ENCODE data around the gene UQCR11.
"Not testable (repeated sequence)": the region's sequence is repeated elsewhere in the genome, so short reads cannot be mapped to it uniquely, and the experiment has no call there.

Gene UQCR11

DNA sequence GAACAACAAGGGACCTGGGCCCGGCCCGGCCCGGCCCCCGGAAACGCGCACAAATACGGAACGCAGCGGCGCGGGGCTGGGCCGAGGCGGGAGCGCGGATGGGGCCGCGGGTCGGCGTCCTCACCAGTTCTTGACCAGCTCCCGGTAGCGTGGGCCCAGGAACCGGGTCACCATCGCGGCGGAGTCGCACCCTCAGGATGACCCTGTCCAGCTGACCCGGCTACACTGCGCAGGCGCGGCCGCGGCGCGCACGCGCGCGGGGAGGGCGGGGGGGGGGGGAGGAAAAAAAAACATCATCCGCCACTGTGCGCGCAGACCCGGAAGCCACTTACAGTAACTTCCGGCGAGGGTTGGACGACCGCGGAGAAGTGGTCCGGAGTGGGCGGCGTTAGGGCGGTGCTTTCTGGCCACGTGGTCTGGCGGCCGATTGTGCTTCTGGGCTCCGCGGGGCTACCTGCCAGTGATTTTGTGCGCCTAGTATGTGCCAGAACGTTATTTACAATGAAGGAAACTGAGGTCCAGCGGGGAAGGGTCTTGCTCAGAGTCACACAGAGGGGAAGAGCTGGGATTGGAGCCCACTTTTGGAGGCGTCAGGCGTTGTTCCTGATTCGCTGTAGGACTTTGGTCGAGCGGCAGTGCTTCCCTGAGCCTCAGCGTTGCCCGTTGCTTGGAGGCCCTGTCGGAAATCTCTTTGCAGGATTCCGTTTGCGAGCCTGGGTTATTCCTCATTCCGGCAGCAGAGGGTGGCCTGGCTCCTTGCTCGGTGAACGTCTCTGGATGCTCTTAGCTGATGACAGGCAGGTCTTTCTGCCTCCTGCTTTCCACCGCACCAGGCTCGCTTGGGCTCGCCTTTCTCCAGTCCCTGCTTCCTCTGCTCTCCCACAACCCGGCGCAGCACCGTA, at the start of gene UQCR11:
UQCR11 (minus strand) TSS at position 227 of the 902 bp plus-strand sequence; CDS start at position 174, 53 bp downstream.
- peak; percentile 88 to 94 for DNase-seq

DNA sequence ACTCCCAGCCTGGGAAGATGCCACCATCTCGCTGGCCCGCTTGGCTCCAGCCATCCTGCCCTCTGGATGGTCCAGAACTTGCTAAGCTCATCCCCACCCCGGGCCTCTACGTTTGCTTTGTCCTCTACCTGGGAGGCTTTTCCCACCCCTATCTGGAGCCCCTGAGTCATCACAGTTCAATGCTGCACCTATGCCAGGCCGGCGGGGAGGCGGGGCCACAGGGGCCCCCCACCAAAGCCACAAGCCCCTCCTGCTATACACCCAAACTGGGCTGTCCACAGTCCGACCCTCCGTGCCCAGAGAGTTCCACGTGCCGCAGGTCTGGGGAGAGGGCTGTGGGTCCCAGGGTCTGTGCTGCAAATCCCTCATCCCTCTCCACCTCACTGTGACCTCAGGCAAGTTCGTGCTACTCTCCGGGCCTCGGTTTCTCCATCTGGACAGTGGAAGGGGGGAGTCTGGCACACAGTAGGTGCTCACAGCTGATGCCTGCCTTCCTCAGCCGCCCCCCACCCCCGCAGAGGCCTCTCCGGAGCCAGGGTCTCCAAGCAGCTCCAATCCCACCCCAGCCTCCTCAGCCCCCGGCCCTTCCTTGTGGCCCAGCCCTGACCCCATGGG, 49.0 kb upstream of the UQCR11 start:
- DNase-seq, result no peak

DNA sequence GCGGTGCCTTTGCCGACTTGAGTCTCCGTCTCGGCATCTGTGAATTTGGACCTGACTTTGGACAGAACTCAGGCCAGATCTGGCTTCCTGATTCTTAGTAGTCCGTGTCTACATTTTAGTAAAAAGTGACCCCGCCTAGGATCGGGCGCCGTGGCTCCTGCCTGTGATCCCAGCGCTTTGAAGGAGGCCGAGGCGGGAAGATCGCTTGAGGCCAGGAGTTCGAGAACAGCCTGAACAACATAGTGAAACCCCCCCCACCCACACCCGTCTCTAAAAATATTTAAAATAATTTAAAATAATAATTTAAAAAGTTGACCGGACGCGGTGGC, 48.0 kb upstream of the UQCR11 start:
- DNase-seq, result no peak

DNA sequence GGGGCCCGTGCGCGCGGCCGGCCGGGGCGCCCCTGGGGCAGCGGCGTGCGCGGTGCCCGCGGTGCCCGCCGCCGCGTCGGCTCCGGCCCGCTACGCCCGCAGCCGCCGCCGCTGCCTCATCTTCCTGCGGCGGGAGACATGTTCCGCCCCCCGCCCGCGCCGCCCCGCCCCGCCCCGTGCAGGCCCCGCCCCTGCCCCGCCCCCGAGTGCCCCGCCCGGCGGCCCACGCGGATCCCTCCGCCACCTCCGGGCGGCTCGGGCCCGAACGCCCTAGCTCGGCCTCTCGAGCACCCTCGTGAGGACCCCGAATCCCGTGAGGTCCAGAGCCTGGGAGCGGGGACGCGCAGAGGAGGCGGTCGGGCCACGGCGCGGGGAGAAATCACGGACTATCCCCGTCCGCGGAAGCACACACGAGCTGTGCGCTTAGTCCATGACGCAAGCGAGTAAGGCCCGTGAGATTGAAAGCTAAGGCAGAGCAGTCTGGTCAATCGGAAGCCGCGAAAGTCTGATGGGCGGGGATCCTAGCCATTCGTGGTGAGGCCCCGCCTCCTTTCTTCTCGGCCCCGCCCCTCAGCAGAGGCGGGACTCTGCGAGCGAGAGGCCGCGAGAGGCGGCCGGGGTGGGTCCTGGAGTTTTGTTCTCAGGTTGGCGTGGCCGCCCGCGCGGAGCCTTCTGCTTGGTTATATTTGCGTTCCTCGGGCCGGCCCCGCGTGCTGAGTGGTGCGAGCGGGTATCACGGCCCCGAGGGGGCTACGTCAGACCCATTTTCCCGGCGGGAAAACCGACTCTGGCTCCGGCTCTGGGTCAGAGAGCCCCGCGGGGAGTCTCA, 47.4 kb upstream of the UQCR11 start, which contains the start of gene TCF3:
TCF3 (minus strand) TSS at position 145 of the 829 bp plus-strand sequence. CDS start 2,367 bp downstream, outside the sequence.
- peak; percentile 97 to 98 for DNase-seq

- DNase-seq, result no peak
These were observed 46.5 kb upstream of the UQCR11 start for GRCh38 chr19:1651568-1652291.

DNA sequence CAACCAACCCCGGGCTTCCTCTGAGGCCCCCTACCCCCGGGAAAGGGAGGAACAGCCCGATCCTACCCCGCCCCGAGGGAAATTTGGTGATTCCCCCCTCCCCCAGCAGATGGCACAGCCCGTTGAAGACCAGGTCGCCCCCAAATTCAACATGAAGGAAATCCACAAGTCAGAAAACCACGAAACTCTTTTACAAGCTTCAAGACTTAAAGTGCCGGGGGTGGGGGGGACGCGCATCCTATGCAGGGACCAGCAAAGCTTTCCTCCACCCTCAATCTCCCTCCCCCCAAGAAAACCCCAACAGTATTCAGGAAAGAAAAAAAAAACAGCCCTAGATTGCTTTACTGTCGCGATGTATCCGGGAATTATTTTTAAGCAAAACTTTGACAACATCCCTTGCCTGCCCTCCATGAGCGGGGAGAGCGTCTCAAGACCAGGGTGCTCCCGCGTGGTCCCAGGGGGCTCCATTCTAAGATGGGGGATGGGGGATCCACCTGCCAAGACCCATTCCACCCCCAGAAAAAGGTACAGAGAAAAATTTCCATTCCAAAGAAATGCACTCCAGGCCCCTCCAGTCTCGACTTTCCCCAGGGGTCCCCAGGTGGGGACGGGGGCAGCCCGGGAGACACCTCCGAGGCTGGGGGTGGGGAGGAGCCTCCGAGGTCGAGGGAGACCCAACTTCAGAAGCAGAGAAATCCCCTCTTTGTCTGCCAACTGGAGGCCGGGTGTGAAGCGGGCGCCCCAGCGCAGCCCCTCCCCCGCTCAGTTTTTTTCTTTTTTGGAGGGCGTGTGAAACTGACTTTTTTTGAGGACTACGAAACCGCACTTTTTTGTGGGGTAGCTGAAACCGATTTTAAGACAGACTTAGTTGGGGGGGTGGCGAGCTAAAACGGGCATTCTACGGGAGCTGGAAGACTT, 45.6 kb upstream of the UQCR11 start:
- no peak for DNase-seq

DNA sequence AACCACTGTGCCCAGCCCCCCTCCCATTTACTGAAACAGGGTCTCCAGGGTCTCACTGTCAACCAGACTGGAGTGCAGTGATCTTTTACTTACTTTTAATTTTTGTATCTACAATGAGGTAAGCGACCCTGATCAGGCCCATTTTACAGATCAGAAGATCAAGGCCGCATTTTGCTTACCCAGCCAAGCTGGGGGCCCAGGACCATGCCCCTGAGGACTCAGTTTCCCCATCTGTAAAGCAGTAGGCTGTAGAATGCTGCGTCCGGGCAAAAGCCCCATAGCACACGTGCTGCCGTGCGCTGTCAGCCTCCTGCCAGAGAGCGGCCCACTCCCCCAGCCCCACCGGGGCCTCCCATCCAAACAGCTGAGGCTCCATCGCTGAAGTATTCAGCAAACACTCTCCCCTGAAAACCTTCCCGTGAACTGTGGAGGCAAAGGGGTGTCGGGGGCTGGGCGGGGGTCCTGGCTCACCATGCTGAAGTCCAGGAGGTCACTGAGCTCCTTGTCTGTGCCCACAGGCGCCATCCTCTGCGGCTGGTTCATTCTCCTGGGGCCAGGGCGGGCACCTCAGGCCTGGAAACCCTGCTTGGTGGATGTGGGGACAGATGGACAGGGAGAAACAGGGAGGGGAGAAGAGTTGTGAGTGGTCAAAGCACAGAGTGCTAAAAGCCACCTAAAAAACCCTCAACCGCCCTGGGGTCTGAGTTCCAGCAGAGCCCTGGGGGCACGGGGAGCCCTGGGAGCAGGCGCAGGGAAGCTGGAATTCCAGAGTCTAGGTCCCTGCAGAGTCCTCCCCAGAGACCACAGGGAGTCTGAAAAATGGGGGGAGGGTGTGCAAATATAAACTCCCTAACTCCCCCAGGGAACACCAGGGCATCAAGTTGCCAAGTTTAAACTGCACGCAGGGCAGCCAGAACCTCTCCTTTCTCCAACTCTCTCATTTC, 44.7 kb upstream of the UQCR11 start:
- DNase-seq, result no peak

DNA sequence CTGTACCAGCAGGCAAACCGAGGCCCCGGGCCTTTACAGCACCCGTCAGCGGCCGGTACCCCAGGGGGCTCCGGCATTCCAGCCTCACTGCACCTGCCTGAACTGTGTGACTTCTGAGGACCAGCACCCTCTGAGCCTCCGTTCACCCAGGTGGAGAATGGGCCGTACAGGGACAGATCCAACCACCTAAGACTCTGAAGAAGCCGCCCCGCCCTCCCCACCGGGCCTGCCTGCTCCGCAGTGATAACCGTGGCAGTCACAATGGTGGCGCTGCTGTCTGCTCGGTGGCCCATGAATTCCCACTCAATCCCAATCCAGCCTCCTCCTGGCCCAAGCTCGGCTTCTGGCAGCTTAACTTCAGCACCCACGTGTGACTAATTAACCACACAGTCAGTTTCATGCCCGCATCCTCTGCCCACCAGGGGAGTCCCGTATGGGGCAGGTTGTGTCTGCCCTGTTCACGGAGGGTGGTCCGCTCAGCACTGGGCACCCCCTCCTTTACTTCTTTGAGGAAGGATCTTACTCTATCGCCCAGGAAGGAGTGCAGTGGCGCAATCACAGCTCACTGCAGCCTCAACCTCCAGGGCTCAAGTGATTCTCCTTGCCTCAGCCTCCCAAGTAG, 43.8 kb upstream of the UQCR11 start:
- no peak for DNase-seq

GRCh38 chr19:1648459-1648849, 43.2 kb upstream of the UQCR11 start:
- no peak for DNase-seq

DNA sequence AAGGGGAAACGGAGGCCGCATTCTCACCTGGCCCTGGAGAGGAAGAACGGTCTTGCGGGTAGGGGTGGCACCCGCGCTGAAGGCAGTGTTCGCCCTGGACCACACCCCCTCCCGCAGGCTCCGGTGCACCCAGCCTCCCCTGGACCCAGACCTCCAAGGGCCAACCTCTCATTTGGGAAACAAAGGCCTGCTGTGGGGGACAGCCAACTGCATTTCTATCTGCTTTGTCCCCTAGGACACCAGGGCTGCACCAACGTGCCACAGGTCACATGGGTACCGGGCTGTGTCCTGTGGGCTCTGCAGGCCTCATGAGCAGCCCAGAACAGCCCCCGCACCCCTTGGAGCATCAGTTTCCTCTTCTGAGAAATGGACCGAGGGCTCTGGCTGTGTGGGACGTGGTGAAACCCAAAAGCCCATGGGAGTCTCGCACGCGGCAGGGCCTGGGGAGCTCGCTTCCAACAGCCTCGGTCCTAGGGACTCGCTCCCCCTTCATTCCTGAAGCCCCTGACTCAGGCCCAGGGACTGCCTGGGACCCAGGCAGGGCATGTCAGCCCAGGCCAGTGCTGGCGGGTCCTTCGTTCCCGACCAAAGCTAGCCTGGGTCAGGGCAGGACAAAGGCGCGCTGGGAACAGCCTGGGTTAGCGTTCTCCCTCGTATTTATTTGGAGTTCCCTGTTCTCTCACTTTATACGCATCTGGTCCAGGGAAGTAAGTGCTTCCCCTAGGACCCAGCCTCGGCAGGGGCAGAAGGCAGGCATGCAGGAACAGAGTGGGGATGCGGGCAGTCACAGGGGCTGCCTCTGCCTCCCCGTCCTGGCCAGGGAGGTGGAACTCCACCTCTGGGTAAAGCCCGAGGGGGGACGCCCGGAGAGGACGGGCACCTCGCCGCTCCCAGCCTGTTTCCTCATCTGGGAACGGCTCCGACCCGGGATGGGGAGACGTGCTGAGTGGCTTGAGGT, 42.5 kb upstream of the UQCR11 start:
- no peak for DNase-seq

DNA sequence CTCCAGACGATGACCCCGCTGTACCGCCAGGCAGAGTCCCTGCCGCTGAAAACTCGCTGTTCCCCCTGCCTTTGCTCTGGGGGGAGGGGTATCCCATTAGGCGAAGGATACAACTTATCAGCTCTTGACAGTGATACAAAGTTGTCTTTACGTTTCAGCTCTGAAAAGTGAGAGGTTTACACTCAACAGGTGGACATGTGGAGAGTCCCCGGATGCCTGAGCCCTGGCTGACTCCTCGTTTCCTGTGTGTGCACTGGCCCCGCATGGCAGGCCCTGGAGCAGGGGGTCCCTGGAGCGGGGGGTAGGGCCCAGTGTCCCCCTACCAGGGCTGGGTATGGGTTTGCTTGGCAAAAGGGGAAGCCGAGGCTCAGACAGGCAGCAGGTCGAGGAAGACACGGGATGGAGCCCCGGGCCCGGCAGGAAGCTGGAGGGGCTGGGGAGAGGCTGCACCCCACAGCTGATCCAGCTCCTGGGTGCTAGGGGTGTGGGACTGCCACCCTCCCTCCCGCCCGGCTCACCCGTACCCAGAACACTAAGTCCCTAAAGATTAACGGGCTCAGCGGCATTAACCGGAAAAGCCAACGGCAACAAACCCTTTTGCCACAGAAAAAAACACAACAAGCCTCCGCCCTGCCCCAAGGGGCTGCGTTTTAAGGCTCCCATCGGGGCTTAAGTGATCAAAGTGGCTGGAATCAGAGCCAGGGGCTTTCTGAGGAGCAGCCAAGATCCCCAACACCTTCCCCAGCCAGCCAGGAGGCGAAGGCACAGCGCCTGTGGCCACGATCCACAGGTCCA, 41.6 kb upstream of the UQCR11 start:
- no peak for DNase-seq

DNA sequence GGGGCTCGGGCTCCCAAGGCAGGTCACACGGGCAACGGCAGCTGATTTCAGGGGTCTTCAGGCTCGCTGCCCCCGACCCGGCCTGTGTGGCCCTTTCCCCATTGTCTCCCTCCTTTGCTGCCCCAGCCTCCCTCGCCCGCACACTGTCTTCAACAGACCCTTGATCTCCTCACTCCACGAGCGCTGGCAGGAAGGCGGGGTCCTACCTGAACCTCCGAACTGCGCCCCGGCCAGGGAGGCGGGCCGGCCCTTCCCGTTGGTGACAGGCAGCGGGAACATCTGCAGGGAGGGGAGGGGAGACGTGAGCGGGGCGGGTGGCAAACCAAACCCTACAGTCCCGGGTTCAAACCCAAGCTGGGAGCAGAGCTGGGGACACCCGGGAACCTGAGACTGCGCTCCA, 40.9 kb upstream of the UQCR11 start:
- no peak for DNase-seq

DNA sequence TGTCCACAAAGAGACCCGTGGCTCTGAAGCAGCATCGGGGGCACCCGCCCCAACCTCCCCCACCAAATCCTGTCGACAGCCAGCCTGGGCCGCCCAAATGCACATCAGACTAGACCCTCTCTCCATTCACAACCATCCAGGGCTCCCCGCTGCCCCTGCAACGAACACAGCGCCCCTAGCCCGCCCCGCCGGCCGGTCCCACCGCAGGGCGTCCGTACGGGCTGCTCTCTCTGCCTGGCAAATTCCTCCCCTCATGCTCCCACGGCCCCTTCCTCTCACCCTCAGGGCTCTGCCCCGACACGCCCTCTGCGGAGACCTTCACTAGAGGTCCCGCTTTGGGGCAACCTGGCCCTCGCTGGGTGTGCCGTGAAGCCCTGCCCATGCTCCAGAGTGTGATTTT, 40.0 kb upstream of the UQCR11 start:
- DNase-seq, result no peak

DNA sequence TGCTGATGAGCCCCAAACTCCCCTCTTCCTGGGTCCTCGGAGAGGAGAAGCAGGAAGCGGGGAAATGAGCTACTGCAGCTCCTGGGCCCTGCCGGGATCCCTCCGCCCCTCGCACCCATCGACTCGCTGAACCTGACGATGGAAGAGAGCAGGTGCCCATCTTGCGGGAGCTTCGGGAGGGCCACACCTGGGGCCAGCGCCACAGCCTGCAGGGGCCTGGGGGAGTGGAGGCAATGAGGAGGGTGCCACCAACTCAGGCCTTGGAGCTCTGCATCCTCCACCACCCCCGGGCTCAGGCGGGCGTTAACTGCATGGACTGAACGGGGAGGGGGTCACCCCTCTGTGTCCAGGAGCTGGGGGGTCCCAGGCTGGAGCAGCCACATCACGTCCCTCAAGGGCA, 38.8 kb upstream of the UQCR11 start:
- no peak for DNase-seq

DNA sequence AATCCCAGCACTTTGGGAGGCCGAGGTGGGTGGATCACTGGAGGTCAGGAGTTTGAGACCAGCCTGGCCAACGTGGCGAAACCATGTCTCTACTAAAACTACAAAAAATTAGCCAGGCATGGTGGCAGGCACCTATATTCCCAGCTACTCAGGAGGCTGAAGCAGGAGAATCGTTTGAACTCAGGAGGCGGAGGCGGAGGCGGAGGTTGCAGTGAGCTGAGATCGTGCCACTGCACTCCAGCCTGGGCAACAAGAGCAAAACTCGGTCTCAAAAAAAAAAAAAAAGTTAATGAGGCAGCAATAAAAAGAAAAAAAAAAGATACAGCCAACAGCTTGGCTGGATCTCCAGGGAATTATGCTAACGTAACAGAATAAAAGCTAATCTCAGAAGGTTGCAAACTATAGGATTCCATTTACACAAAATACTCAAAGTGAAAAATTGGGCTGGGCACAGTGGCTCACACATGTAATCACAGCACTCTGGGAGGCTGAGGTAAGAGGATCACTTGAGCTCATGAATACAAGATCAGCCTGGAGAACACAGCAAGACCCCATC, 35.7 kb upstream of the UQCR11 start:
- DNase-seq, result not testable (repeated sequence)

GRCh38 chr19:1636325-1637236, 31.3 kb upstream of the UQCR11 start:
- no peak for DNase-seq

DNA sequence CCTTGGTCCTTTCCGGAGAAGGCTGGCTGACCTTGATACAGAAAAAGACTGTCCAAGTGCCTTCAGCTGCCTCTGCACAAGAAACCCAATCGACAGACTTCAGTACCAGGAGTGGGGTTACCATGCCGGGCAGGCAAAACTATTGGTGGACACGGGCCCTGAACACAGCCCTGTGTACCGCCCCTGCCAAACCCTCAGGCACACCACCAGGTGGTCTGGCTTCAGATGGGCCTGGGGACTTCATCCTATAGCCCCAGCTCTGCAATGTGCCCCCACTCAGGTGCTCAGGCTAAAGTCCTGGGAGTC, 29.6 kb upstream of the UQCR11 start:
- no peak for DNase-seq
